ENCODE results near the gene STARD9.

STARD9 gene

GRCh38 chr15:42725331-42725903 lies 150.0 kb downstream of the STARD9 start:
- no peak overlapping the region for H3K4me3 ChIP-seq (ENCODE audit: low read depth, low read length)
- no peak for TF ChIP-seq CTCF (IDR thresholded peaks at IDR 0.05; ENCODE audit: insufficient read depth, low read depth, low read length, missing control alignments)
- DNase-seq (ENCODE audit: low read depth), result no peak

- no peak for TF ChIP-seq CTCF (IDR thresholded peaks at IDR 0.05; ENCODE audit: insufficient read depth, low read depth, low read length, missing control alignments)
- no peak for DNase-seq (ENCODE audit: low read depth)
- H3K4me3 ChIP-seq (ENCODE audit: low read depth, low read length), result no peak overlapping the region
Measured at GRCh38 chr15:42726114-42726513, 150.7 kb downstream of the STARD9 start.

- no peak for DNase-seq (ENCODE audit: low read depth)
- no peak for TF ChIP-seq CTCF (IDR thresholded peaks at IDR 0.05; ENCODE audit: insufficient read depth, low read depth, low read length, missing control alignments)
- H3K4me3 ChIP-seq (ENCODE audit: low read depth, low read length), result no peak overlapping the region
Measured at GRCh38 chr15:42727750-42728381, 152.5 kb downstream of the STARD9 start.

GRCh38 chr15:42728560-42728959 lies 153.2 kb downstream of the STARD9 start:
- DNase-seq (ENCODE audit: low read depth), result no peak
- H3K4me3 ChIP-seq (ENCODE audit: low read depth, low read length), result no peak overlapping the region
- no peak for TF ChIP-seq CTCF (IDR thresholded peaks at IDR 0.05; ENCODE audit: insufficient read depth, low read depth, low read length, missing control alignments)

GRCh38 chr15:42728972-42729371 lies 153.6 kb downstream of the STARD9 start:
- no peak for TF ChIP-seq CTCF (IDR thresholded peaks at IDR 0.05; ENCODE audit: insufficient read depth, low read depth, low read length, missing control alignments)
- DNase-seq (ENCODE audit: low read depth), result no peak
- H3K4me3 ChIP-seq (ENCODE audit: low read depth, low read length), result no peak overlapping the region

- H3K4me3 ChIP-seq (ENCODE audit: low read depth, low read length), result no peak overlapping the region
- TF ChIP-seq CTCF (IDR thresholded peaks at IDR 0.05; ENCODE audit: insufficient read depth, low read depth, low read length, missing control alignments), result no peak
- DNase-seq (ENCODE audit: low read depth), result no peak
Measured at GRCh38 chr15:42729409-42729808, 154.0 kb downstream of the STARD9 start.

- no peak for DNase-seq (ENCODE audit: low read depth)
- no peak overlapping the region for H3K4me3 ChIP-seq (ENCODE audit: low read depth, low read length)
- no peak for TF ChIP-seq CTCF (IDR thresholded peaks at IDR 0.05; ENCODE audit: insufficient read depth, low read depth, low read length, missing control alignments)
Measured at GRCh38 chr15:42730135-42730534, 154.7 kb downstream of the STARD9 start.
